Esophagus (tissue), 2 donors: ENCODE data around the gene SYT3. TPM values are rescaled to one million over a fixed set of nuclear protein-coding genes. Genes with fewer than 3 reads are reported as not detected.

Experiments used
- H3K27ac ChIP-seq, 2 donors: one replicate each; pipeline ENCODE4 v1.5.1; 2013; ENCODE audit warnings: low read depth in 2 of 2, mild to moderate bottlenecking in 2 of 2, inconsistent platforms in 1 of 2, low read length in 1 of 2, moderate library complexity in 1 of 2
- H3K27me3 ChIP-seq, 2 donors: one replicate each; pipeline ENCODE4 v1.6.1; 2013; ENCODE audit warnings: low read length in 2 of 2, control low read depth in 1 of 2, mild to moderate bottlenecking in 1 of 2; ENCODE audit not compliant: insufficient read depth in 2 of 2, control insufficient read depth in 1 of 2
- H3K36me3 ChIP-seq, 2 donors: one replicate each; pipeline ENCODE4 v1.6.1; 2013; ENCODE audit warnings: low read length in 1 of 2; ENCODE audit not compliant: control insufficient read depth in 2 of 2, insufficient read depth in 2 of 2
- H3K4me1 ChIP-seq, 2 donors: one replicate each; pipeline ENCODE4 v1.6.1; 2013; ENCODE audit warnings: low read length in 1 of 2; ENCODE audit not compliant: control insufficient read depth in 2 of 2, insufficient read depth in 2 of 2
- H3K4me3 ChIP-seq, 2 donors: one replicate each; pipeline ENCODE4 v1.5.1; 2013; ENCODE audit warnings: low read length in 2 of 2, mild to moderate bottlenecking in 2 of 2, low read depth in 1 of 2, moderate library complexity in 1 of 2
- H3K9me3 ChIP-seq, 2 donors: one replicate each; pipeline ENCODE4 v1.6.1; 2013; ENCODE audit warnings: mild to moderate bottlenecking in 2 of 2, low read depth in 1 of 2, low read length in 1 of 2, moderate library complexity in 1 of 2; ENCODE audit not compliant: control insufficient read depth in 2 of 2, insufficient read depth in 1 of 2
- WGBS, 2 donors: extraction: QIAGEN DNeasy Blood & Tissue Kit; methylation state at CpG; one replicate each; pipeline ENCODE4 v1.1.7; 2013; 5-methylcytosine and 5-hydroxymethylcytosine counted together
- polyA plus RNA-seq, 2 donors: library from polyadenylated mRNA; stranded (reverse); fragments of 200-250 nt; gene quantifications; one replicate each; pipeline ENCODE4 v1.2.3, GENCODE V29; 2013
- donor health status: healthy with polysubstance abuse.
- donor health status: Bipolar disorder and iron deficiency.

The SYT3 gene
- polyA plus RNA-seq, 2 donors, result 0.09 to 0.20 TPM

DNA sequence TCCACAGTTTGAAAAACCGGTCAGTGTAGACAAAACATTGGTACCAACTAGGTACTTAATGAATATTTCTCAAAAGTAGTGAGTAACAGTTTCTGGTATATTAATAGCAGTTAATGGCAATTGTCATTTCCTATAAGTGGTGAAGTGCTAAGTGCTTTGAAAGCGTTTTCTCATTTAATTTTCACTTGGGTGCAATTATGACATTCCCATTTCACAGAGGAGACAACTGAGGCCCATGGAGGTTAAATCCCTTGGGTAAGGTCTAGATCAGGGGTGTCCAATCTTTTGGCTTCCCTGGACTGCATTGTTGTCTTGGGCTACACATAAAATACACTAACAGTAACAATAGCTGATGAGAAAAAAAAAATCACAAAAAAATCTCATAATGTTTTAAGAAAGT is 687 bp upstream of the SYT3 start:
- H3K9me3 ChIP-seq, result peaks cover 0 to 3% of the 10 kb centered on the region in 2 donors
- 66 to 74% methylated on average over 2 of the region's 2 CpGs for WGBS, 2 donors
- H3K4me3 ChIP-seq, result no peak overlapping the region
- peaks cover 0 to 10% of the 10 kb centered on the region in 2 donors for H3K27me3 ChIP-seq
- H3K36me3 ChIP-seq, result no peaks in the 10 kb centered on the region
- peaks cover 2 to 3% of the 10 kb centered on the region in 2 donors for H3K4me1 ChIP-seq
- no peak overlapping the region for H3K27ac ChIP-seq

DNA sequence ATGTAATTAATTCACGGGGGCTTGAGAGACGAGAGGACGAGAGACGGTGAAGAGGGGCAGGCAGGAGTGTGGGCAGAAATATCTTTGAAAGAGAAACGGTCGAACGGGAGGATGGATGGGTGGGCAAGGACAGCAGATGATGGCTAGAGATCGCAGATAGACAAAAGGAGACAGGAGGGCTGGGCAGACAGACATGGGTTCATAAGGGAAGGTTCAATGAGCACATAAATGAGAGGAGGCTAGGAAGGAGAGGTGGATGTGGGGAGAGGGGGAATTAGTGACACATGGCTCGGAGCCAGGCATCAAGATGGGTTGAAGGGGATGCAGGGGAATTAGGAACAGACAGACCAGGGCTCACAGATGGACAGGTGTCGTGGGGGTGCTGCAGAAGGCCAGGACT is 1.1 kb downstream of the SYT3 start:
- Histone ChIP-seq H3K27ac (no peak overlapping the region), H3K27me3 (peaks cover 0 to 10% of the 10 kb centered on the region in 2 donors), H3K9me3 (peaks cover 0 to 13% of the 10 kb centered on the region in 2 donors), H3K36me3 (no peaks in the 10 kb centered on the region), H3K4me3 (no peak overlapping the region), H3K4me1 (peaks cover 2 to 3% of the 10 kb centered on the region in 2 donors)
- WGBS, 2 donors, result 35 to 42% methylated on average over 10 of the region's 10 CpGs

DNA sequence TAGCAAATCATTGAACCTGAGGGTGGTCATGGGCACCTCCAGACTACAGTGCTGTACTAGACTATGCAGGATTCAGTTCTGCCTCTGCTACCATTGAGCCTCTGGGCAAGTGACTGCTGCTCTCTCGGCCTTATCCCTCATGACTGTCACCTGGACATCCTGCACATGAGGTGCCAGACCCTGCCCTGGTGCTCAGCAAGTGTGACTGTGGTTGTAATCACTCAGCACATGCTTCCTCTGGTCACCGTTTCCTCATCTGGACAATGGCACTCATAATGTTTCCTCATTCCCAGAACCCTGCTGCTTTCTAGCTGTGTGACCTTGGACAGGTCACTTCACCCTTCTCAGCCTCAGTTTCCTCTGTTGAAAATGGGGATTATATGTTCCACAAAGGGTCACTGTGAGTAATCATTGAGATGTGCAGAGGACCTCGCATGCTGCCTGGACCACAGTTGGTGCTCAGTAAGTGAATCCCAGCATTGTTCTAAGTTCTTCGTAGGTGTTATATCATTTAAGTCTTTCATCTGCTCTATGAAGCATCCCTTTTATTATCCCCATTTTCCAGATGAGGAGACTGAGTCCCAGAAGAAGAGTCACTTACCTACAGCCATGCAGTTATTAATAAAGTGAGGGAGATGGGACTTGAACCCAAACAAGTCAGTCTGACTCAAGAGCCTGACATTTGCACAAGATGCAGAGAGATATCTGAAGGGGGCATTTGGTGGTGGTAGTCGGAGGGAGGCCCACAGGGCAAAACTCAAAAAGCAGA is 3.2 kb downstream of the SYT3 start:
- peaks cover 2 to 3% of the 10 kb centered on the region in 2 donors for H3K4me1 ChIP-seq
- no peak overlapping the region for H3K4me3 ChIP-seq
- WGBS, 2 donors, result 73 to 77% methylated on average over 5 of the region's 5 CpGs
- H3K27ac ChIP-seq, result no peak overlapping the region
- peaks cover 0 to 10% of the 10 kb centered on the region in 2 donors for H3K27me3 ChIP-seq
- H3K36me3 ChIP-seq, result no peaks in the 10 kb centered on the region
- peaks cover 0 to 15% of the 10 kb centered on the region in 2 donors for H3K9me3 ChIP-seq

DNA sequence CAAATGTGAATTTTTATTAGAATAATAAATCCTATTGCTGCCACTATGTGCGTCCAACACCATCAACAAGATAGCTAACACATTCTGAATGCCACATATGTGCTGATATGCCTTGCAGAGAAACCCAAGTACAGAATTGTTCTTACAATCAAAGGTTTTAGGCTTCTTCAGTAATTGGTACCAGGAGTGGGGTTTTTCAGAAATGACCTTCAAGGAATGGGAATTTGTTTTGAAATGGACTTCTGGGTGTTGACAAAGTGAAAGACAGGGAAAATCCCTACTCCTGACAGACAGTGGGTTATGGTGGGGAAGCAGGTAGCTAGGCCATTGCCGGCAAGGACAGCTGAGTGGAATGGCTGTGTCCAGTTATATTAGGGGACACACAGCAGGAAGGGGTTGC is 5.7 kb downstream of the SYT3 start:
- Histone ChIP-seq H3K4me1 (no peaks in the 10 kb centered on the region), H3K36me3 (no peaks in the 10 kb centered on the region), H3K4me3 (no peak overlapping the region), H3K27me3 (peaks cover 0 to 5% of the 10 kb centered on the region in 2 donors), H3K27ac (no peak overlapping the region), H3K9me3 (peaks cover 0 to 15% of the 10 kb centered on the region in 2 donors)
- WGBS, 2 donors, result 93 to 98% methylated on average over 2 of the region's 2 CpGs

DNA sequence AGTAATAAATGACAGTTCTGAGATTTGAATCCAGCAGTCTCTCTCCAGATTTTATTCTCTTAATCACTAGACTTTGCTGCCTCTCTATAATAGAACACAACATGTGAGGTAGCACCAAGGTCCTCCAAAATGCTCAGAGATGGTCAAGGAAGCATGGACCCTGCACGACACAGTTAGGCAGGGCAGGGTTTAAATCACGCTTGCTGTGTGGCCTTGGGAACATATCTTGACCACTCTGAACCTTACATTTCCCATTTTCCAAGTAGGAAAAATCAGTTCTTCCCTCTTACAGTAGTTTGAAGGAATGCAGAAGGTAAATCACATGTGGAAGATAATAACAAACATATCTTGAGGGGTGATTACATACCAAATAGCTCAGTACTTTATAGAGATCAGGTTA is 6.3 kb downstream of the SYT3 start:
- Histone ChIP-seq H3K27me3 (no peaks in the 10 kb centered on the region), H3K36me3 (no peaks in the 10 kb centered on the region), H3K27ac (no peak overlapping the region), H3K4me3 (no peak overlapping the region), H3K9me3 (peaks cover 0 to 15% of the 10 kb centered on the region in 2 donors), H3K4me1 (no peaks in the 10 kb centered on the region)
- WGBS, 2 donors, result 82 to 88% methylated on average over 2 of the region's 2 CpGs

DNA sequence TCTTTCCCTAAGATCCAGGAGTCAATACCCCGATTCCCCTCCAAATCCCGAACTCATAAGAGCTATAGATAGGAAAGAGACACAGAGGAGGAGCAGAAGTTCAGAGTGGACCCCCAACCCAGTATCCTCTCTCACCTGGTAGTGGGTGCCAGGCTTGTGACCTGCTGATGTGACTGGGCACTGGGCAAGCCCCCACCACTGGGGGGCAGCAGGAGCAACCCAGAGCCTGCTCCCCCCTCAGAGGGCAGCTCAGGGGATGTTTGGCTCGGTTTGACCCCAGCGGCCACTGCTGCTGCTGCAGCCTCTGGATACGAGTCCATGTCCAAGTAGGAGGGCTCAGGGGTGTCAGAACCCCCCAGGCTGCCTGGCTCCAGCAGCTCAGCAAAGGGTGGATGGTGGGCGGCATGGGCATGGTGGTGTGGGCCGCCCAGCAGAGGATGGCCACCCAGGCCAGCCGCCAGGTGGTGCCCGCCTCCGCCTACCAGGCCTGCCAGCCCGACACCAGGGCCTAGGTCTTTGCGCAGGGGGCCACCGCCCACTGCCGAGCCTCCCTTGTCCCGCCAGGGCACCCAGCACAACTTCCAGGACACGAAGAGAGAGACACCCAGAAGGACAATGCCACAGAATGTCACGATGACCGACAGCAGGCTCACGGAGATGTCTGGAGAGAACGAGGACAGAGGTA is 7.4 kb downstream of the SYT3 start:
- H3K27ac ChIP-seq, result no peak overlapping the region
- no peaks in the 10 kb centered on the region for H3K27me3 ChIP-seq
- H3K36me3 ChIP-seq, result no peaks in the 10 kb centered on the region
- no peak overlapping the region for H3K4me3 ChIP-seq
- peaks cover 0 to 15% of the 10 kb centered on the region in 2 donors for H3K9me3 ChIP-seq
- whole genome bisulfite sequencing, 2 donors, result 79% methylated on average over 20 of the region's 20 CpGs
- H3K4me1 ChIP-seq, result no peaks in the 10 kb centered on the region

DNA sequence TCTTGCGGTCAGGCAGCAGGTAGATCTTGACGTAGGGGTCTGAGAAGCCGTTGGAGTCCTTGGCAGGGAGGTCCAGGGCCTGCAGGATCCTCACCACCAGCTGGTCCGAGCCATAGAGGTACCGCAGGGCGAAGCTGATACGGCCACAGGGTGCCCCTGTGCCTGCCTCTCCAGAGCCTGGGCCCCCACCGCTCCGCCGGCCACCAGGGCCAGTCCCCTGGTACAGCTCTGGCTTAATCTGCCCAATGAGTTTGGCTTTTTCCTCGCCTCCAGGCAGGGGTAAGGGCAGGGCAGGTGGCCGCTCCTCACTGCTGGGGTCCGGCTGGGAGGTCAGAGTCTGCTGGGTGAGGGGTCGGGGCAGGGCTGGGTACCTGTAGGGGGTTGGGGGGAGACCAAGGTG is 9.9 kb downstream of the SYT3 start:
- no peak overlapping the region for H3K4me3 ChIP-seq
- no peaks in the 10 kb centered on the region for H3K36me3 ChIP-seq
- H3K27ac ChIP-seq, result no peak overlapping the region
- 73 to 75% methylated on average over 14 of the region's 14 CpGs for WGBS, 2 donors
- no peaks in the 10 kb centered on the region for H3K27me3 ChIP-seq
- H3K9me3 ChIP-seq, result peaks cover 0 to 9% of the 10 kb centered on the region in 2 donors
- no peaks in the 10 kb centered on the region for H3K4me1 ChIP-seq

DNA sequence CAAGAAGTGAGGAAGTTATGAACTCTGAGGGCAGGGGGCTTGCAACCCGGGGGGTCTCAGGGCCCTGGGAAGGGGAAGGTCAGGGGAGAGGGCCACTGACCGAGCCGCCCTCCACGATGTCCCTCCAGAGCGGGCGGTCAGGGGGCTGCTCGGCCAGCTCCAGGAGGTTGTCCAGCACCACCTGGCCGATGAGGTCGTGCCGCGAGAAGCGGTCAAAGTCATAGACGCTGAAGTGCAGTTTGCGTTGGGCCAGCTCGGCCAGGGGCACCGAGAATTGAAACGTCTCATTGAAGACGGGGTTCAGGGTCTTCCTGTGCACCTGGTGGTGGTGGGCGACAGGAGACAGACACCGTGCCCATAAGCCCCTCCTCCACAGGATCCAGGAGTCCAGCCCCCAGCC is 10.5 kb downstream of the SYT3 start:
- WGBS, 2 donors, result 71 to 82% methylated on average over 20 of the region's 20 CpGs
- H3K4me1 ChIP-seq, result no peaks in the 10 kb centered on the region
- H3K27me3 ChIP-seq, result no peaks in the 10 kb centered on the region
- peaks cover 0 to 4% of the 10 kb centered on the region in 2 donors for H3K9me3 ChIP-seq
- no peak overlapping the region for H3K27ac ChIP-seq
- no peak overlapping the region for H3K4me3 ChIP-seq
- no peaks in the 10 kb centered on the region for H3K36me3 ChIP-seq

DNA sequence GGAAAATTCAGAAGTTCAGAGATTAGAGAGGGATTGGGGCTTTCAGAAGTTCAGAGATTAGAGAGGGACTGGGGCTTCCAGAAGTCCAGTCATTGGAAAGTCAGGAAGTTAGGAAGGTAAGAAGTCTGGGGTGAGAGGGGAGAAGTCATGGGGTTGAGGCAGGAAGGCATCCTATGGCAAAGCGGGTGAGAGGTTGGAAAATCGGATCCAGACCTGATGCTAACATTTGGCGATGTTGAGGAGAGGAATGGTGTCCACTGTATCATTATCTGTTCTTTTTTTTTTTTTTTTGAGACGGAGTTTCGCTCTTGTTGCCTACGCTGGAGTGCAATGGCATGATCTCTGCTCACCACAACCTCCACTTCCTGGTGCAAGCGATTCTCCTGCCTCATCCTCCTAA is 11.1 kb downstream of the SYT3 start:
- no peak overlapping the region for H3K4me3 ChIP-seq
- WGBS, 2 donors, result 87 to 88% methylated on average over 7 of the region's 7 CpGs
- H3K27me3 ChIP-seq, result no peaks in the 10 kb centered on the region
- H3K36me3 ChIP-seq, result no peaks in the 10 kb centered on the region
- H3K27ac ChIP-seq, result no peak overlapping the region
- H3K4me1 ChIP-seq, result no peaks in the 10 kb centered on the region
- peaks cover 0 to 2% of the 10 kb centered on the region in 2 donors for H3K9me3 ChIP-seq
